H9 (cell line): ENCODE measurements around the gene DDI2. TPM values are rescaled to one million over a fixed set of nuclear protein-coding genes. Genes with fewer than 3 reads are reported as not detected.
A peak's percentile ranks its signal among the peaks of the same experiment; 100 is the strongest.

ENCODE experiments used
- DNase-seq: peaks from one replicate; pipeline ENCODE4 v3.0.0-alpha.2; 2017
- H2AFZ ChIP-seq: one replicate; pipeline ENCODE4 v1.6.1; 2013; ENCODE audit warnings: mild to moderate bottlenecking, low read length, control low read depth, moderate library complexity
- H2AK5ac ChIP-seq: 2 replicates; pipeline ENCODE4 v1.6.1; 2013; ENCODE audit warnings: low read length, control low read depth, mixed read lengths; ENCODE audit not compliant: insufficient read length
- H2BK120ac ChIP-seq: one replicate; pipeline ENCODE4 v1.6.1; 2013; ENCODE audit warnings: low read depth, mild to moderate bottlenecking, low read length, control low read depth, inconsistent platforms; ENCODE audit not compliant: poor library complexity, severe bottlenecking
- H2BK12ac ChIP-seq: 2 replicates; pipeline ENCODE4 v1.6.1; 2013; ENCODE audit warnings: low read length, control low read depth, mixed read lengths, low read depth; ENCODE audit not compliant: insufficient read length
- H2BK15ac ChIP-seq: 2 replicates; pipeline ENCODE4 v1.6.1; 2013; ENCODE audit warnings: low read depth, low read length, control low read depth
- H2BK20ac ChIP-seq: one replicate; pipeline ENCODE4 v1.6.1; 2013; ENCODE audit warnings: low read depth, mild to moderate bottlenecking, low read length, control low read depth, inconsistent platforms; ENCODE audit not compliant: poor library complexity, severe bottlenecking
- H2BK5ac ChIP-seq: 2 replicates; pipeline ENCODE4 v1.6.1; 2013; ENCODE audit warnings: low read length, control low read depth, mixed read lengths; ENCODE audit not compliant: insufficient read length
- H3K14ac ChIP-seq: 2 replicates; pipeline ENCODE4 v1.6.1; 2013; ENCODE audit warnings: low read length, control low read depth; ENCODE audit not compliant: insufficient read depth
- H3K18ac ChIP-seq: 2 replicates; pipeline ENCODE4 v1.6.1; 2013; ENCODE audit warnings: low read depth, mild to moderate bottlenecking, mixed read lengths, low read length, control low read depth; ENCODE audit not compliant: insufficient read length
- H3K23ac ChIP-seq: 2 replicates; pipeline ENCODE4 v1.6.1; 2013; ENCODE audit warnings: low read length, control low read depth, mixed read lengths, low read depth; ENCODE audit not compliant: insufficient read length
- H3K23me2 ChIP-seq: 2 replicates; pipeline ENCODE4 v1.6.1; 2013; ENCODE audit warnings: low read depth, mild to moderate bottlenecking, mixed read lengths, low read length, control low read depth; ENCODE audit not compliant: insufficient read length, poor library complexity, severe bottlenecking
- H3K27ac ChIP-seq: 2 replicates; pipeline ENCODE4 v1.5.1; 2013; ENCODE audit warnings: low read length, control low read depth, mixed read lengths, low read depth; ENCODE audit not compliant: insufficient read length
- H3K27me3 ChIP-seq: 2 replicates; pipeline ENCODE4 v1.6.1; 2013; ENCODE audit warnings: low read length, control low read depth, inconsistent platforms; ENCODE audit not compliant: insufficient read depth
- H3K4ac ChIP-seq: 2 replicates; pipeline ENCODE4 v1.6.1; 2013; ENCODE audit warnings: low read depth, mild to moderate bottlenecking, control low read depth, inconsistent platforms, low read length, moderate library complexity
- H3K4me1 ChIP-seq: 2 replicates; pipeline ENCODE4 v1.6.1; 2013; ENCODE audit warnings: low read length, control low read depth, inconsistent platforms; ENCODE audit not compliant: insufficient read depth
- H3K4me2 ChIP-seq: 2 replicates; pipeline ENCODE4 v1.6.1; 2013; ENCODE audit warnings: low read length, control low read depth, mixed read lengths; ENCODE audit not compliant: insufficient read length, insufficient read depth
- H3K56ac ChIP-seq: 2 replicates; pipeline ENCODE4 v1.6.1; 2013; ENCODE audit warnings: low read depth, mild to moderate bottlenecking, mixed read lengths, low read length, control low read depth; ENCODE audit not compliant: insufficient read length
- H3K79me1 ChIP-seq: 2 replicates; pipeline ENCODE4 v1.6.1; 2013; ENCODE audit warnings: low read depth, mild to moderate bottlenecking, moderate library complexity, low read length, control low read depth, inconsistent platforms; ENCODE audit not compliant: insufficient read depth, poor library complexity, severe bottlenecking
- H3K79me2 ChIP-seq: 2 replicates; pipeline ENCODE4 v1.6.1; 2013; ENCODE audit warnings: low read length, control low read depth, inconsistent platforms; ENCODE audit not compliant: insufficient read depth
- H3K9ac ChIP-seq: 2 replicates; pipeline ENCODE4 v1.6.1; 2013; ENCODE audit warnings: low read length, control low read depth, mixed read lengths; ENCODE audit not compliant: insufficient read length; ENCODE audit errors: extremely low read depth
- H3K9me3 ChIP-seq: one replicate; pipeline ENCODE4 v1.6.1; 2013; ENCODE audit warnings: low read depth, low read length, inconsistent platforms; ENCODE audit not compliant: control insufficient read depth
- H3T11ph ChIP-seq: one replicate; pipeline ENCODE4 v1.6.1; 2013; ENCODE audit warnings: mild to moderate bottlenecking, low read length, control low read depth, inconsistent platforms
- H4K20me1 ChIP-seq: one replicate; pipeline ENCODE4 v1.6.1; 2013; ENCODE audit not compliant: control insufficient read depth, insufficient read length, insufficient read depth
- H4K5ac ChIP-seq: 2 replicates; pipeline ENCODE4 v1.6.1; 2013; ENCODE audit warnings: low read depth, mild to moderate bottlenecking, mixed read lengths, low read length, control low read depth; ENCODE audit not compliant: insufficient read length
- H4K8ac ChIP-seq: replicated peaks from 2 replicates; pipeline ENCODE4 v1.6.1; 2013; ENCODE audit warnings: low read length, control low read depth, mixed read lengths, low read depth; ENCODE audit not compliant: insufficient read length
- H4K91ac ChIP-seq: 2 replicates; pipeline ENCODE4 v1.6.1; 2013; ENCODE audit warnings: low read depth, mild to moderate bottlenecking, moderate library complexity, mixed read lengths, low read length, control low read depth; ENCODE audit not compliant: insufficient read length
- H3K27ac Mint-ChIP-seq, 3 experiments: 2 replicates in 2 of 3; 3 replicates in 1 of 3; pipeline ENCODE4 v1.8.0; 2020 to 2021; ENCODE audit warnings: mixed read lengths in 3 of 3, mild to moderate bottlenecking in 1 of 3, moderate library complexity in 1 of 3
- H3K27me3 Mint-ChIP-seq: 2 replicates; pipeline ENCODE4 v1.8.0; 2021; ENCODE audit warnings: low read depth, mild to moderate bottlenecking, moderate library complexity, mixed read lengths
- H3K36me3 Mint-ChIP-seq, 3 experiments: 2 replicates in 2 of 3; 3 replicates in 1 of 3; pipeline ENCODE4 v1.8.0; 2020 to 2021; ENCODE audit warnings: low read depth in 3 of 3, mixed read lengths in 3 of 3; ENCODE audit not compliant: insufficient read depth in 1 of 3
- H3K4me1 Mint-ChIP-seq, 2 experiments: 2 replicates each; pipeline ENCODE4 v1.8.0; 2020; ENCODE audit warnings: mixed read lengths in 2 of 2
- H3K4me3 Mint-ChIP-seq, 2 experiments: 2 replicates in 1 of 2; 3 replicates in 1 of 2; pipeline ENCODE4 v1.8.0; 2020 to 2021; ENCODE audit warnings: mild to moderate bottlenecking in 2 of 2, mixed read lengths in 2 of 2, moderate library complexity in 1 of 2
- H3K9me3 Mint-ChIP-seq, 2 experiments: 2 replicates in 1 of 2; 3 replicates in 1 of 2; pipeline ENCODE4 v1.8.0; 2020; ENCODE audit warnings: mild to moderate bottlenecking in 2 of 2, mixed read lengths in 2 of 2, moderate library complexity in 1 of 2
- WGBS: extraction: QIAGEN DNeasy Blood & Tissue Kit; methylation state at CpG from one replicate; pipeline ENCODE4 v1.1.7; 2013; ENCODE audit warnings: missing lambda C conversion rate, low lambda C conversion rate, mixed read lengths; ENCODE audit not compliant: insufficient read length; ENCODE audit errors: extremely low coverage; 5-methylcytosine and 5-hydroxymethylcytosine counted together
- total RNA-seq: library from RNA; stranded (reverse); gene quantifications from 2 replicates; pipeline ENCODE4 v1.2.1, GENCODE V29; 2021
- TF ChIP-seq, protein P1 (sequence below): fragments of 200-600 bp; sonication (generic); conservative IDR thresholded peaks from 3 replicates; pipeline ENCODE4 v1.8.0; 2021; ENCODE audit warnings: antibody characterized with exemption, mild to moderate bottlenecking

Gene DDI2
- total RNA-seq, 1 experiment from 2014 or later, result 45.0 TPM

- Histone ChIP-seq H4K8ac (no peak overlapping the region), H2BK15ac (no peak overlapping the region), H3K27ac (no peak overlapping the region), H3K79me2 (no peaks in the 10 kb centered on the region), H2BK12ac (no peak overlapping the region), H4K5ac (no peak overlapping the region), H2BK20ac (no peak overlapping the region), H3K79me1 (no peaks in the 10 kb centered on the region), H3T11ph (no peak overlapping the region), H4K91ac (no peak overlapping the region), H3K23ac (no peak overlapping the region), H3K9me3 (no peaks in the 10 kb centered on the region), H3K56ac (no peak overlapping the region), H2AK5ac (no peak overlapping the region), H3K27me3 (no peaks in the 10 kb centered on the region), H2BK120ac (no peak overlapping the region), H3K4me2 (no peak overlapping the region), H3K23me2 (no peaks in the 10 kb centered on the region), H3K9ac (no peak overlapping the region), H3K4ac (no peak overlapping the region), H3K14ac (no peak overlapping the region), H3K18ac (no peak overlapping the region), H2BK5ac (no peak overlapping the region), H4K20me1 (no peaks in the 10 kb centered on the region), H2AFZ (no peak overlapping the region), H3K4me1 (peaks cover 3% of the 10 kb centered on the region; the same call in 1 of the 2 replicates)
- no peak overlapping the region for H3K27ac Mint-ChIP-seq
- no peaks in the 10 kb centered on the region for H3K27me3 Mint-ChIP-seq
- peak; percentile 66 for DNase-seq
- TF ChIP-seq, protein P1, sequence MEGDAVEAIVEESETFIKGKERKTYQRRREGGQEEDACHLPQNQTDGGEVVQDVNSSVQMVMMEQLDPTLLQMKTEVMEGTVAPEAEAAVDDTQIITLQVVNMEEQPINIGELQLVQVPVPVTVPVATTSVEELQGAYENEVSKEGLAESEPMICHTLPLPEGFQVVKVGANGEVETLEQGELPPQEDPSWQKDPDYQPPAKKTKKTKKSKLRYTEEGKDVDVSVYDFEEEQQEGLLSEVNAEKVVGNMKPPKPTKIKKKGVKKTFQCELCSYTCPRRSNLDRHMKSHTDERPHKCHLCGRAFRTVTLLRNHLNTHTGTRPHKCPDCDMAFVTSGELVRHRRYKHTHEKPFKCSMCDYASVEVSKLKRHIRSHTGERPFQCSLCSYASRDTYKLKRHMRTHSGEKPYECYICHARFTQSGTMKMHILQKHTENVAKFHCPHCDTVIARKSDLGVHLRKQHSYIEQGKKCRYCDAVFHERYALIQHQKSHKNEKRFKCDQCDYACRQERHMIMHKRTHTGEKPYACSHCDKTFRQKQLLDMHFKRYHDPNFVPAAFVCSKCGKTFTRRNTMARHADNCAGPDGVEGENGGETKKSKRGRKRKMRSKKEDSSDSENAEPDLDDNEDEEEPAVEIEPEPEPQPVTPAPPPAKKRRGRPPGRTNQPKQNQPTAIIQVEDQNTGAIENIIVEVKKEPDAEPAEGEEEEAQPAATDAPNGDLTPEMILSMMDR, result no peak
- H3K36me3 Mint-ChIP-seq, result peaks cover 0 to 7% (median 5%) of the 10 kb centered on the region in 3 experiments; a peak in 3 of 7 replicates
- peaks cover 7 to 11% of the 10 kb centered on the region in 2 experiments for H3K4me1 Mint-ChIP-seq
- no CpG with 5 or more reads among the region's 1 CpG for WGBS
- peaks cover 12 to 18% of the 10 kb centered on the region in 2 experiments for H3K9me3 Mint-ChIP-seq
- no peak overlapping the region for H3K4me3 Mint-ChIP-seq
Observed at GRCh38 chr1:15678578-15678977, 61.3 kb downstream of the DDI2 start.
